K562 (cell line): ENCODE measurements around the gene CEP350. TPM values are rescaled to one million over a fixed set of nuclear protein-coding genes. Genes with fewer than 3 reads are reported as not detected.

ENCODE experiments used
- ATAC-seq: fragments of 200-7000 bp; cut with Tn5 transposase; 3 replicates; pipeline ENCODE4 v1.9.1; 2020; ENCODE audit warnings: moderate library complexity
- BruUV-seq: library from RNA; stranded (reverse); fragments of 400-500 nt; replicated peaks from 2 replicates; lab custom pipeline; 2021; lab: Mats Ljungman, UMichigan
- CTCF ChIA-PET: fragments of 300-600 bp; formaldehyde crosslinking; extraction: SDS; loops from one replicate; lab custom pipeline; 2021; ENCODE audit warnings: low intra/inter-chr PET ratio; lab: Yijun Ruan, JAX
- POLR2A ChIA-PET: fragments of 300-600, 350-650 bp; sonication (Branson Sonifier 250); formaldehyde crosslinking; extraction: SDS; loops from one replicate; lab custom pipeline; 2021; ENCODE audit warnings: antibody characterized with exemption, inconsistent platforms; lab: Yijun Ruan, JAX
- DNase-seq, 4 experiments: peaks; one replicate each; pipeline versions ENCODE4 v3.0.0 to v3.0.0-alpha.2; 2011 to 2018; ENCODE audit warnings: low spot score in 3 of 4, mixed read lengths in 3 of 4; ENCODE audit errors: extremely low read depth in 1 of 4
- FAIRE-seq: peaks from 2 replicates; lab custom pipeline; 2011; peaks lifted over from hg19 to GRCh38; lab: Jason Lieb, UNC
- H2AFZ ChIP-seq: 2 replicates; pipeline ENCODE4 v1.6.0; 2011; ENCODE audit warnings: low read depth, low read length, control low read depth, inconsistent platforms
- H3K27ac ChIP-seq: fragments of 200-600 bp; 3 replicates; pipeline ENCODE4 v1.8.0; 2011; ENCODE audit warnings: low read depth, mild to moderate bottlenecking, control low read depth, inconsistent platforms, low read length, moderate library complexity, mixed read lengths; ENCODE audit errors: extremely low read depth
- H3K27me3 ChIP-seq, 2 experiments: fragments of 300-600 bp in 1 of 2; 2 replicates in 1 of 2; 3 replicates in 1 of 2; pipeline versions ENCODE4 v1.6.0 to v1.8.0; 2011; ENCODE audit warnings: inconsistent platforms in 2 of 2, low read length in 2 of 2, mild to moderate bottlenecking in 1 of 2, mixed read lengths in 1 of 2, moderate library complexity in 1 of 2; ENCODE audit not compliant: control insufficient read depth in 2 of 2, insufficient read depth in 2 of 2
- H3K36me3 ChIP-seq: fragments of 300-600 bp; 3 replicates; pipeline ENCODE4 v1.8.0; 2011; ENCODE audit warnings: mild to moderate bottlenecking, low read length, inconsistent platforms; ENCODE audit not compliant: control insufficient read depth, insufficient read depth
- H3K4me1 ChIP-seq, 2 experiments: fragments of 200-600 bp in 1 of 2; replicated peaks in 1 of 2; 2 replicates in 1 of 2; 3 replicates in 1 of 2; pipeline versions ENCODE4 v1.5.1 to v1.8.0; 2011; ENCODE audit warnings: inconsistent platforms in 2 of 2, low read length in 2 of 2, mild to moderate bottlenecking in 1 of 2, mixed read lengths in 1 of 2, moderate library complexity in 1 of 2; ENCODE audit not compliant: control insufficient read depth in 2 of 2, insufficient read depth in 2 of 2
- H3K4me2 ChIP-seq: 2 replicates; pipeline ENCODE4 v1.6.1; 2011; ENCODE audit warnings: low read length, control low read depth, inconsistent platforms, mixed read lengths; ENCODE audit not compliant: insufficient read depth
- H3K4me3 ChIP-seq: fragments of 200-600 bp; sonication (generic), shearing (Covaris generic); 2 replicates; pipeline ENCODE4 v1.5.1; 2016; ENCODE audit warnings: control low read depth, inconsistent platforms
- H3K79me2 ChIP-seq: fragments of 200-600 bp; 3 replicates; pipeline ENCODE4 v1.8.0; 2011; ENCODE audit warnings: low read length, inconsistent platforms; ENCODE audit not compliant: control insufficient read depth, insufficient read depth
- H3K9ac ChIP-seq, 2 experiments: 2 replicates each; pipeline versions ENCODE4 v1.6.0 to v1.6.1; 2011; ENCODE audit warnings: low read depth in 2 of 2, low read length in 2 of 2, control low read depth in 1 of 2, inconsistent platforms in 1 of 2, mild to moderate bottlenecking in 1 of 2, mixed read lengths in 1 of 2; ENCODE audit not compliant: insufficient read depth in 1 of 2
- H3K9me1 ChIP-seq: one replicate; pipeline ENCODE4 v1.6.0; 2011; ENCODE audit warnings: inconsistent platforms, mild to moderate bottlenecking, low read length, moderate library complexity; ENCODE audit not compliant: control insufficient read depth, insufficient read depth
- H3K9me3 ChIP-seq: replicated peaks from 2 replicates; pipeline ENCODE4 v1.5.1; 2011; ENCODE audit warnings: low read depth, low read length, inconsistent platforms; ENCODE audit not compliant: control insufficient read depth, insufficient read depth
- H4K20me1 ChIP-seq: replicated peaks from 2 replicates; pipeline ENCODE4 v1.6.1; 2011; ENCODE audit warnings: low read length, inconsistent platforms, mixed read lengths; ENCODE audit not compliant: control insufficient read depth, insufficient read depth
- FOSL1 ChIP-seq: fragments of 200-800 bp; sonication (Bioruptor generic); conservative IDR thresholded peaks from 2 replicates; pipeline ENCODE4 v1.6.1; 2016; ENCODE audit warnings: missing genetic modification characterization, missing compliant biosample characterization
- WGBS: fragments of 100-300 bp; shearing (Covaris generic); methylation state at CpG from one replicate; pipeline ENCODE4 v1.1.6; 2016; ENCODE audit warnings: low coverage, mixed read lengths; ENCODE audit not compliant: insufficient coverage; ENCODE audit errors: missing lambda C conversion rate; 5-methylcytosine and 5-hydroxymethylcytosine counted together
- in situ Hi-C: fragments of 300-500 bp; cut with MboI; formaldehyde crosslinking; loops from 4 replicates; pipeline ENCODE4 v1.15.0; 2018; ENCODE audit warnings: inconsistent platforms, mixed read lengths
- intact Hi-C: fragments of 100-400 bp; cut with micrococcal nuclease; formaldehyde crosslinking; loops from 2 replicates; pipeline ENCODE4 v1.14.2; 2022
- polyA plus RNA-seq, 8 experiments: library from polyadenylated mRNA; depleted of rRNA in 4 of 8; stranded (reverse) in 5 of 8; unstranded in 3 of 8; fragments of >200 nt; fragmentation: Nextera tagmentation in 2 of 8; fragmentation: Illumina TruSeq in 1 of 8; extraction: Ambion mirVana in 2 of 8; extraction: Trizol in 1 of 8; gene quantifications; 2 replicates each; pipeline versions ENCODE4 v1.2.1 to v1.2.3, GENCODE V29; 2011 to 2014; ENCODE audit warnings: inconsistent platforms in 1 of 8, missing spikeins in 1 of 8
- total RNA-seq, 7 experiments: library from RNA; depleted of rRNA in 6 of 7; stranded (reverse); fragments of >200 nt in 6 of 7; fragmentation: Illumina TruSeq in 2 of 7; extraction: Trizol in 2 of 7; gene quantifications; 2 replicates each; pipeline versions ENCODE4 v1.2.1 to v1.2.3, GENCODE V29; 2011 to 2021; ENCODE audit warnings: low replicate concordance in 1 of 7
- TF ChIP-seq, protein P1 (sequence below): fragments of 450-650 bp; formaldehyde crosslinking; IDR thresholded peaks from 2 replicates; pipeline ENCODE4 v1.4.0; 2020; ENCODE audit warnings: mild to moderate bottlenecking, mixed read lengths

Gene CEP350
- total and polyA plus RNA-seq, 9 of the 15 experiments (the other 6 are each of a cell fraction or from before 2014, with no cell fraction given), result 8.3 to 64.3 (median 28.0) TPM

DNA sequence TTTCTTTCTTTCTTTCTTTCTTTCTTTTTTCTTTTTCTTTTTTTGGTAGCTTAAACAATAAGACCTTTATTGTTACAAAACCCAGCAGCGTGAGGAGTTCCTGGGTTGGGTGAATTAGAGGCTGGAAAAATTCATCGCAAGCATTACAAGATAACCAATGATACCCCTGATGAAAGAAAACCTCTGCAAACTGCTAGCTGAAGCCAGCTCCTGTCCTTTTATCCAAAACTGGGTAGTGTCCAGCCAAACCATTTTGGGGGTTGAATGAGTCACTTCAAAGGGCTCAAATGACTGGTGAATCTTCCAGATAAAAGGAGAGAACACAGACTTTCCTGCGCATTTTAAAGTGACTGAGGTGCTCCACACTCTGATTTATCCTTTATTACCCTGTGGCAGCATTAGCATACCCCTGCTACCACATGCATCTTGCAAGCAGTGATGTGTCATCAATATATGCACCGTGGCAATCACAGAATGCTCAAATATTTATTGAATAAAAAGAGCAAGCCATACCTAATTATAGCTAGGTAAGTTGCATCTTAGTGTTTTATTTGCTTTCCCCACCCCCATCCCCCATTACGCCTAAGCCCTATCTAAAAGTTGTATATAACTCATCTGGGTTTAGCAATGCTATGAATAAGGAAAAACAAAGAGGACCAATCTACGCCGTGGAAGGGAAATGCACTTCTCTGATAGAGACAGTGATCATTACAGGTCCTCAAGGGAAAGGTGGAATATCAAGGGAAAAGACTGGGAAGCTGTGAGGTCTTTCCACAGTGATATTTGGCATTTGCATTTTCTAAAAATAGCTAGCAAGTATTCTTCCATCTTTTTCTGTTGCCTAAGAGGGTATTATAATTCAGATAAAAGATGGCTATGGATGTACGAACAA, 32.4 kb upstream of the CEP350 start:
- Histone ChIP-seq H3K9me3 (no peaks in the 10 kb centered on the region), H3K27ac (no peak overlapping the region), H3K36me3 (peaks cover 23% of the 10 kb centered on the region)
- no TSS peak for BruUV-seq
- DNase-seq (no peak), ATAC-seq (no peak)
- WGBS, result 71% methylated on average over 8 of the region's 8 CpGs
- CTCF ChIA-PET, result no interaction called here
- TF ChIP-seq, protein P1, sequence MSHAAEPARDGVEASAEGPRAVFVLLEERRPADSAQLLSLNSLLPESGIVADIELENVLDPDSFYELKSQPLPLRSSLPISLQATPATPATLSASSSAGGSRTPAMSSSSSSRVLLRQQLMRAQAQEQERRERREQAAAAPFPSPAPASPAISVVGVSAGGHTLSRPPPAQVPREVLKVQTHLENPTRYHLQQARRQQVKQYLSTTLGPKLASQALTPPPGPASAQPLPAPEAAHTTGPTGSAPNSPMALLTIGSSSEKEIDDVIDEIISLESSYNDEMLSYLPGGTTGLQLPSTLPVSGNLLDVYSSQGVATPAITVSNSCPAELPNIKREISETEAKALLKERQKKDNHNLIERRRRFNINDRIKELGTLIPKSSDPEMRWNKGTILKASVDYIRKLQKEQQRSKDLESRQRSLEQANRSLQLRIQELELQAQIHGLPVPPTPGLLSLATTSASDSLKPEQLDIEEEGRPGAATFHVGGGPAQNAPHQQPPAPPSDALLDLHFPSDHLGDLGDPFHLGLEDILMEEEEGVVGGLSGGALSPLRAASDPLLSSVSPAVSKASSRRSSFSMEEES (CRISPR knock-in tag), result no peak
- TF ChIP-seq FOSL1, result 0 out of 2 replicates have a peak, but pooled peaks have one; percentile 23
- TF ChIP-seq, all 486 proteins: peak for 1
- Histone ChIP-seq H2AFZ (no peak overlapping the region), H3K79me2 (no peaks in the 10 kb centered on the region), H3K9me1 (no peaks in the 10 kb centered on the region), H3K27me3 (no peaks in the 10 kb centered on the region), H4K20me1 (no peaks in the 10 kb centered on the region), H3K4me2 (no peak overlapping the region), H3K4me1 (no peaks in the 10 kb centered on the region), H3K9ac (no peak overlapping the region), H3K4me3 (no peak overlapping the region)
- intact Hi-C loops, result no loop called here
- in situ Hi-C loops, result no loop called here
- POLR2A ChIA-PET, result interaction anchor here (0.6 to 2.0 kb wide), 7 partner anchors 8 to 57 kb away, joined by 3 to 9 read pairs (median 5); partner anchors contain the start of gene TOR1AIP1
- FAIRE-seq, result no peak
